Measurements from ENCODE around the gene PPP1R37.

PPP1R37 gene

DNA sequence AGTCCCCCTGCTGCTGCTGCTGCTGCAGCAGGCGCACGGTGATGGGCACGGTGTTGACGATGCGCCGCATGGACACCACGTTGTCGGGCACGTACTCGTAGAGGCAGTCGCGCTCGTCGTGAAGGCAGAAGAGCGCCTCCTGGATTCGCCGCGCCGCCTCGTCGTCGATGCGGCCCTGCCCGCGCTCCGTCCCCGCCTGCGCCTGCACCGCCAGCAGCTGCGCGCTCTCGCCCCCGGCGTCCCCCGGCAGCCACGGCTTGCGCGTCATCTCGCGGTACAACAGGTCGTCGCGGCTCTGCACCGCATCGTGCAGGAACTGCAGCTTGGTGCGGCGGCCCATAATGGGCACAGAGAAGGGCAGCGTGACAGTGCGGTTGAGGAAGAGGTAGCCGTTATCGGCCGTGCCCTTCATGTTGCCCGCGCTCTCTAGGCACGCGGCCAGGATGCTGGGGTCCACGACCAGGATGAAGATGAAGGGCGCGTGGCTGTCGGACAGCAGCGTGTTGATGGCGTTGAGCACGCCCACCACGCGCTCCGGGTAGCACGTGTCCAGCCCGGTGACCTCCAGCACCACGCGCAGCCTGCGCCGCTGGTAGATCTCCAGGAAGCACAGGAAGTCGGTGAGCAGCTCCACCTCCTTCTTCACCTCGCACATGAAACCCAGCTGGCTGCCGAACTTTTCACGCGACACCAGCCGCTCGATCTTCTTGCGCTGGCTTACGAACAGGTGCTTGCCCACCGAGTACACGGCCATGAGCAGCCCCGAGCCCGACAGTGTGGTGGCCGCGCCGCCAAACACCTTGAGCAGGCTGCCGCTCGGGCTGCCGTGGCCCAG, 59.7 kb downstream of the PPP1R37 start:
- no peak overlapping the region for H3K4me3 ChIP-seq (ENCODE audit: low read depth, low read length)
- peak; percentile 47 for DNase-seq (ENCODE audit: low read depth)
- TF ChIP-seq, protein P1, sequence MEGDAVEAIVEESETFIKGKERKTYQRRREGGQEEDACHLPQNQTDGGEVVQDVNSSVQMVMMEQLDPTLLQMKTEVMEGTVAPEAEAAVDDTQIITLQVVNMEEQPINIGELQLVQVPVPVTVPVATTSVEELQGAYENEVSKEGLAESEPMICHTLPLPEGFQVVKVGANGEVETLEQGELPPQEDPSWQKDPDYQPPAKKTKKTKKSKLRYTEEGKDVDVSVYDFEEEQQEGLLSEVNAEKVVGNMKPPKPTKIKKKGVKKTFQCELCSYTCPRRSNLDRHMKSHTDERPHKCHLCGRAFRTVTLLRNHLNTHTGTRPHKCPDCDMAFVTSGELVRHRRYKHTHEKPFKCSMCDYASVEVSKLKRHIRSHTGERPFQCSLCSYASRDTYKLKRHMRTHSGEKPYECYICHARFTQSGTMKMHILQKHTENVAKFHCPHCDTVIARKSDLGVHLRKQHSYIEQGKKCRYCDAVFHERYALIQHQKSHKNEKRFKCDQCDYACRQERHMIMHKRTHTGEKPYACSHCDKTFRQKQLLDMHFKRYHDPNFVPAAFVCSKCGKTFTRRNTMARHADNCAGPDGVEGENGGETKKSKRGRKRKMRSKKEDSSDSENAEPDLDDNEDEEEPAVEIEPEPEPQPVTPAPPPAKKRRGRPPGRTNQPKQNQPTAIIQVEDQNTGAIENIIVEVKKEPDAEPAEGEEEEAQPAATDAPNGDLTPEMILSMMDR (IDR thresholded peaks at IDR 0.05; ENCODE audit: insufficient read depth, low read depth, low read length, missing control alignments) = no peak

DNA sequence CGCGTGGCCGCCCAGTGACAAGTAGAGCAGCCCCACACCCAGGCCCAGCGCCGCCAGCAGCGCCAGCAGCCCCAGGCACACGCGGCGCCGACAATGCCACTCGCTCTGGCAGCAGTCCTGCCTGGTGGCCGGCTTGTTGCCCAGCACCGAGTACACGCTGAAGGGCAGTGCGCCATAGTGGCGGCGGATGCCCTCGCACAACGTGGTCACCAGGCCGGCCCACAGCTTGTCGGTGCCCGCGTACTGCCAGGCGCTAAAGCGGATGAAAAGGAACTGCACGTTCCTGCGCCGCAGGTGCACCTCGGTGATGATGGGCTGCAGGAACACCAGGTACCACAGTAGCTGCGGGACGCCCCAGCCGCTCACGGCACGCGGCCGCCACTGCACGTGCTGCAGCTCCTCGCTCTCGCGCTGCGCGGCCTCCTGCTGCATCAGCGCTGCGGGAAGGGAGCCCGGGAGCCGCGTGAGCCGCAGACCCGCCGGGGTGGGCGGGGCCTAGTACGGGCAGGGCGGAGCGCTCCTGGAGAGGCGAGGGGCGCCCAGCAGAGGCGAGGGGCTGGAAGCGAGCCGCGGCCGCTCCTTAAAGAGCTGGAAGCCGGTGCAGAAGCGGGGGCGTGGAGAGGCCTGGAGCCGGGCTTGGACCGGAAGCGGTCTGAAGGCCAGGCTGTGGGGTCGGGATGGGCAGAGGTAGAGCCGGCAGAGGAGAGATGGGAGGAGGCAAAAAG, 60.5 kb downstream of the PPP1R37 start:
- no peak overlapping the region; the same call in 1 of the 2 replicates for H3K4me3 ChIP-seq (ENCODE audit: low read depth, low read length)
- peak; percentile 29 for DNase-seq (ENCODE audit: low read depth)

DNA sequence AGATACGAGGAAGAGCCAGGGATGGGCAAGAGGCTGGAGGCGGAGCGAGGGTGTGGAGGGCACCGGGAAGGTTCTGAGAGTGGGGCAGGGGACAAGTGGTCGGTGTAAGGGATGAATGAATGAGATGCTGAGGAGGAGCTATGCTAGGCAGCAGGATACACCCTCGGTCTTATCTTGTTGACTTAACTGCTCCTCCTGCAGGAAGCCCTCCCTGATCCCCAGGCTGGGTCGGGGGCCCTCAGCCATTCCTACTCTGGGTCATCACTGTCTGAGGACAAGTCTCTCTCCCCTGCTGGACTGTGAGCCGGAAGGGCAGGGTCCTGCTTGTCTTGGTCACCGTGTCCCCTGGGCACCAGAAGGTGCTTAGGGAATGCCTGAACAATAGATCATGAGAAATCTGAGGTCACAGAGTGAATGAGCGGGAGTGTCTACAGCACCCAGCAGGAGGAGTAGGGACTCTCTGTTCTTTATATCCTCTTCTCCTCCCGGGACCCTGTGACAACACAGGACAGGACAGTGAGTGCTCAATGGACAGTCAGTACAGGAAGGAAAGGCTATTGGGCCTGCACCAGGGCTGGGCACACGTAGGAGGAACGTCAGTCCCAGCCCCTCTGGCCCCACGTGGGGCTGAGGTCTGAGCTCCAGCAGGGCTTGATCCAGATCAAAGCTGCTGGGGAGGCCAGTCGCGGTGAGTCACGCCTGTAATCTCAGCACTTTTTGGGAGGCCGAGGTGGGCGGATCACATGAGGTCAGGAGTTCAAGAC, 61.3 kb downstream of the PPP1R37 start:
- no peak overlapping the region for H3K4me3 ChIP-seq (ENCODE audit: low read depth, low read length)
- TF ChIP-seq, protein P1 (IDR thresholded peaks at IDR 0.05; ENCODE audit: insufficient read depth, low read depth, low read length, missing control alignments) = no peak
- DNase-seq (ENCODE audit: low read depth) = no peak

More for the DNA sequence above, 60.5 kb downstream of the PPP1R37 start:
- TF ChIP-seq, protein P1 (IDR thresholded peaks at IDR 0.05; ENCODE audit: insufficient read depth, low read depth, low read length, missing control alignments) = no peak

DNA sequence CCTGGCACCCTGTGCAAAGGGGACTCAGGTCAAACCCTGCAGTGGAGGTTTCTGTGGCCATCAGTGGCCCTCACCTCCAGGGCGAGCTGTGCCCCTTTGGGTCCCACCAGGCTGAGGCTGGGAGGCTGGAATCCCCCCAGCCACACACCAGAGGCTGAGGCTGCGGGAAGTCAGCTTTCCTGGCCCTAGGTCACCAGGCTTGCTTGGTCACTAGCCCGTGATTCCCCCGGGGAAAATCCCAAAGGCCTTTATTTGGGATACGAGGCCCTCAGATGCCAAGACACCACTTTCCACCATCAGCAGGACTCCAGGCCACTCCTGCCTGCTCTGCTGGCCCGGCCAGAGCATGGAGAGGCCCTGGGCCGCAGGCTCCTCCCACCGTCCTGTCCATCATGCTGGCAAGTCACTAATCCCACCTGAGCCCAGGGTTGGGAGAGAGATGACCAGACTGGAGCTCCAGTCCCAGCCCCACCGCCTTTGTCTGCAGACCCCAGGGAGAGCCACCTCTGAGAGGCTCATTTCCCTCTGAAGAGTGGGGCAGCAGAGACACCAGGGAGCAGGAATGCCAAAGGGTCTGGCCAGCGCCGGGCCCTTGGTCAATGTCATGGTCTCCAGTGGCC, 63.1 kb downstream of the PPP1R37 start:
- no peak for DNase-seq (ENCODE audit: low read depth)
- no peak overlapping the region for H3K4me3 ChIP-seq (ENCODE audit: low read depth, low read length)
- TF ChIP-seq, protein P1 (IDR thresholded peaks at IDR 0.05; ENCODE audit: insufficient read depth, low read depth, low read length, missing control alignments) = no peak

DNA sequence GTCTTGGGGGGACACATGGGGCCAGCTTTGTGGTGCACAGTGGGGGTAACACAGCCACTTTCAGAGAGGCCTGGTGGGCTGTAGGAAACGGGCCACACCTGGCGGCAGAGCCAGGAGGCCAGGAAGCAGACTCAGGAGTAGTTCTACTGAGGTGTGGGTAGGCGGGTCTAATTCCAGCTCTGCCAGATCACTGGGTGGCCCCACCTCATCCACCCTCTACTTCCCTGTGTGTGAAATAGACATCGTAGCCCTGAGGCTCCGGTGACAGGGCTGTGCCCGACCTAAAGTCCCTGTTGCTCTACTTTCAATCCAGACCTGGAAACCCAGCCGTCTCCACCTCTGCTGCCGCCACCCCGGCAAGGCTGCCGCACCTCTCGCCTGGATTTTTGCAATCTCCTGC, 63.8 kb downstream of the PPP1R37 start:
- H3K4me3 ChIP-seq (ENCODE audit: low read depth, low read length) = no peak overlapping the region
- TF ChIP-seq, protein P1 (IDR thresholded peaks at IDR 0.05; ENCODE audit: insufficient read depth, low read depth, low read length, missing control alignments) = no peak
- DNase-seq (ENCODE audit: low read depth) = no peak

DNA sequence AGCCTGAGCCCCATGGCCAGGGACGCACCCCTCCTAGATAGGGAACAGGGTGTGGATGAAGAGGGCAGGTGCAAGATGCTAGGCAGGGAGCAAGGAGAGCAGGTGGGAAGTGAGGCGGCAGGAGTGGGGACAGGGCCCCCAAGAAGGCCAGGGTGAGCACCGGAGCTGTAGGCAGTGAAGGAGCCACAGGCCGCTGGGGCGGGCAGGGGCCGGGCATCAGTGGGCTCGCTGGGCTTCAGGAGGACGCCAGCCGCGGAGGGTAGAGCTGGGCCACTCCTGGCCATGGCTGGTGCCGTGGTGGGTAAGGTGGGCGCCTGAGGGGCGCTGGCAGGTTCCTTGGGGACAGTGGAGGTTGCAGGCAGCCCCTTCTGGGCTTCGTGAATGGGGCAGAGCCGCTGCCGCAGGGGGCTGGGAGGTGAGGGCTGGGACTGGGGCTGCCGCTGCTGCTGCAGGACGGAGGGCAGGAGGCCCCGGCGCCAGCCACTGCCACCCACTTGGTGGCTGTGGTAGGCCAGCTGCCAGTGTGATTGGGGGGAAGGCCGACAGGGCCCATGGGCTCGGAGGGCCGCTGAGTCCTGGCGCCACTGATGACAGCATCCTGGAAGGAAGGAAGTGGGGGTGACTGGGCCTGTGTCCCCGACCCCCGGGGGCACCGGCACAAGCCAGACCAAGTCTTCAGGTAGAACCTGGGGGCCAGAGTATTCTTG, 65.7 kb downstream of the PPP1R37 start:
- H3K4me3 ChIP-seq (ENCODE audit: low read depth, low read length) = no peak overlapping the region
- TF ChIP-seq, protein P1 (IDR thresholded peaks at IDR 0.05; ENCODE audit: insufficient read depth, low read depth, low read length, missing control alignments) = no peak
- no peak for DNase-seq (ENCODE audit: low read depth)

All from GM12865 (cell line).